Measurements from ENCODE around the gene EZR.
"Not testable (repeated sequence)": the region's sequence is repeated elsewhere in the genome, so short reads cannot be mapped to it uniquely, and the experiment has no call there.

EZR gene

GRCh38 chr6:158799051-158799792 lies 19.9 kb downstream of the EZR start:
- Mint-ChIP-seq H3K9me3 (no peaks in the 10 kb centered on the region), H3K36me3 (ENCODE audit: low read depth) (peaks cover 69% of the 10 kb centered on the region), H3K4me1 (ENCODE audit: low read depth) (peaks cover 97% of the 10 kb centered on the region), H3K27me3 (no peaks in the 10 kb centered on the region), H3K27ac (peak overlapping the region; percentile 78), H3K4me3 (peak overlapping the region; percentile 24)

GRCh38 chr6:158798311-158798710 lies 20.9 kb downstream of the EZR start:
- H3K27ac Mint-ChIP-seq, result peak overlapping the region; percentile 91
- peaks cover 97% of the 10 kb centered on the region for H3K4me1 Mint-ChIP-seq (ENCODE audit: low read depth)

GRCh38 chr6:158797331-158798310 lies 21.5 kb downstream of the EZR start:
- no peaks in the 10 kb centered on the region for H3K27me3 Mint-ChIP-seq
- H3K27ac Mint-ChIP-seq, result peak overlapping the region; percentile 91
- peaks cover 68% of the 10 kb centered on the region for H3K36me3 Mint-ChIP-seq (ENCODE audit: low read depth)
- peaks cover 95% of the 10 kb centered on the region for H3K4me1 Mint-ChIP-seq (ENCODE audit: low read depth)
- H3K9me3 Mint-ChIP-seq, result no peaks in the 10 kb centered on the region
- peak overlapping the region; percentile 66 for H3K4me3 Mint-ChIP-seq

More at GRCh38 chr6:158798311-158798710, 20.9 kb downstream of the EZR start:
- Mint-ChIP-seq H3K9me3 (no peaks in the 10 kb centered on the region), H3K4me3 (peak overlapping the region; percentile 66), H3K27me3 (no peaks in the 10 kb centered on the region), H3K36me3 (ENCODE audit: low read depth) (peaks cover 69% of the 10 kb centered on the region)

- peaks cover 95% of the 10 kb centered on the region for H3K4me1 Mint-ChIP-seq (ENCODE audit: low read depth)
- H3K27me3 Mint-ChIP-seq, result no peaks in the 10 kb centered on the region
- H3K27ac Mint-ChIP-seq, result peak overlapping the region; percentile 66
- peak overlapping the region; percentile 36 for H3K4me3 Mint-ChIP-seq
- H3K36me3 Mint-ChIP-seq (ENCODE audit: low read depth), result peaks cover 58% of the 10 kb centered on the region
- H3K9me3 Mint-ChIP-seq, result no peaks in the 10 kb centered on the region
Measured at GRCh38 chr6:158796353-158796752, 22.8 kb downstream of the EZR start.

DNA sequence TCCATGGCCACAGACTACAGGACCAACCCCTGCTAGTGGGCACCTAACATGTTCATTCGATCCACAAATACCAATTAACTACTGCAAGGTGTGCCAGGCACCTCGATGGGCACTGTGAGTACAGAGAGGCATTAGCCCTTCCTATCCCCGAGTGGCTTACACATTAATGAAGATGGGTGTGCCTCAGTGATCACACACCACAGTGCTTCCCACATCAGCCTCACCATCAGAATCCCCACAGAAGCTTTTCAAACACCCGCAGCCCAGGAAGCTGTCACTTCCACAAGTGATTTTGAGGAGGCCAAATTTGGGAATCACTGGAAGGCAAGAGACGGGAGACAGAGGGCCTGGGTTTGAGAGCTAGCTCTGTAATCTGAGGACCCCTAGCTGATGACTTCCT lies 23.7 kb downstream of the EZR start:
- peak overlapping the region; percentile 83 for H3K27ac Mint-ChIP-seq
- peaks cover 64% of the 10 kb centered on the region for H3K36me3 Mint-ChIP-seq (ENCODE audit: low read depth)
- no peak overlapping the region for H3K4me3 Mint-ChIP-seq

GRCh38 chr6:158793432-158793831 lies 25.7 kb downstream of the EZR start:
- no peak overlapping the region for H3K4me3 Mint-ChIP-seq
- no peaks in the 10 kb centered on the region for H3K27me3 Mint-ChIP-seq
- H3K9me3 Mint-ChIP-seq, result no peaks in the 10 kb centered on the region
- peaks cover 68% of the 10 kb centered on the region for H3K36me3 Mint-ChIP-seq (ENCODE audit: low read depth)
- peak overlapping the region; percentile 77 for H3K27ac Mint-ChIP-seq
- H3K4me1 Mint-ChIP-seq (ENCODE audit: low read depth), result peaks cover 94% of the 10 kb centered on the region

More for the DNA sequence above, 23.7 kb downstream of the EZR start:
- H3K4me1 Mint-ChIP-seq (ENCODE audit: low read depth), result peaks cover 95% of the 10 kb centered on the region
- no peaks in the 10 kb centered on the region for H3K9me3 Mint-ChIP-seq
- H3K27me3 Mint-ChIP-seq, result no peaks in the 10 kb centered on the region

GRCh38 chr6:158792505-158792904 lies 26.7 kb downstream of the EZR start:
- Mint-ChIP-seq H3K4me1 (ENCODE audit: low read depth) (peaks cover 85% of the 10 kb centered on the region), H3K36me3 (ENCODE audit: low read depth) (peaks cover 75% of the 10 kb centered on the region), H3K27ac (peak overlapping the region; percentile 43)
- H3K4me3 Mint-ChIP-seq, H3K27me3 Mint-ChIP-seq, H3K9me3 Mint-ChIP-seq: not testable (repeated sequence)

DNA sequence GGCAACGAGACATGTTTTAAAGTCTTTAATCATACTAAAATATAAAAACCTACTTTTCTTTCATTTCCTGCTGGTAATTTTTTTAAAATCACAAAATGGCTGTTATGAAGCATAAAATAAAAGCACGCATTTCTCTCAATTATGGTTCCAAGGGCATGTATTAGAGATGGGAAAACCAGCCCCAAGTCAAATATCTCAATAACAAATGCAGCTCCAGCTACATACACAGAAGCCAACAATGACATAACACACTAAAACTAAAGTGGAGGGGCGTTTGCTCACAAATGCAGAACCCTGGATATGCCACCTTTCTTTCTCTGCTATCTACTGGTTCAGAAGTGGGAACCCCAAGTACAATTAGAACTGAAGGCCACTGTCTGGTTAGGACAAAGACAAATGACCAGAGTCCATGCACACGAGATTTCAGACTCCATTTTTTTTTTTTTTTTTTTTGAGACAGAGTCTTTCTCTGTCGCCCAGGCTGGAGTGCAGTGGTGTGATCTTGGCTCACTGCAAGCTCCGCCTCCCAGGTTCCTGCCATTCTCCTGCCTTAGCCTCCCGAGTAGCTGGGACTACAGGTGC lies 27.8 kb downstream of the EZR start:
- Mint-ChIP-seq H3K27ac (no peak overlapping the region), H3K4me3 (no peak overlapping the region), H3K27me3 (no peaks in the 10 kb centered on the region), H3K36me3 (ENCODE audit: low read depth) (peaks cover 75% of the 10 kb centered on the region), H3K9me3 (no peaks in the 10 kb centered on the region), H3K4me1 (ENCODE audit: low read depth) (peaks cover 76% of the 10 kb centered on the region)

DNA sequence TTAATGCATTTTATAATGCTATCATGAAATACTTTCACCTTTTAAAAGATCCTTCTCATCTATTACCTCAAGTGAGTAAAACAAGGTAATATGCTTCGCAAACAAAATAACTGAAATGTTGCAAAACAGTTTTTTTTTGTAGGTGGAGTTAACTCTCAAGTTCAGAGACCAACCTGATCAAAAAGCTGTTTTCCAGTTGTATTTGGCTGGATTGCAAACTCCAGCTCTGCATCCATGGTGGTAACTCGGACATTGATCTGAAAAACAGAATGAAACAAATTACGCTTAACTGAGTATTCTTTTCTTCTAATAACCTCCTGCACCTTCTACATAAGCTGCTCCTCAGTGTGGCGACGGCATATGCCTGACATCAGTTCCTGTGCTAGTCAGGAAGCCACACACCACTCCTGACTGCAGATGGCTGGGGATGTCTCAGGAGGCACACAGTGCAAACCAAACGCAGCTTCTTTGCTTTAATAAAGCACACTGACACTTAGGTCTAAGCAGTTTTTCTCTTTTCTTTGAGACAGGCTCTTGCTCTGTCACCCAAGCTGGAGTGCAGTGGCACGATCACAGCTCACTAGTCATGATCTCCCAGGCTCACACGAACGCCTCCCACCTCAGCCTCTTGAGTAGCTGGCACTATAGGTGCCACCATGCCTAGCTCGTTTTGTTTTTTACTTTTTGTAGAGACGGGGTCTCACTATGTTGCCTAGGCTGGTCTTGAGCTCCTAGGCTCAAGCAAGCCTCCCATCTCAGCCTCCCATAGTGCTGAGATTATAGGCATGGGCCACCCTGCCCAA lies 29.9 kb downstream of the EZR start:
- Mint-ChIP-seq H3K36me3 (ENCODE audit: low read depth) (peaks cover 73% of the 10 kb centered on the region), H3K27me3 (no peaks in the 10 kb centered on the region), H3K4me1 (ENCODE audit: low read depth) (peaks cover 58% of the 10 kb centered on the region), H3K27ac (peak overlapping the region; percentile 72), H3K9me3 (no peaks in the 10 kb centered on the region), H3K4me3 (peak overlapping the region; percentile 24)

- no peak overlapping the region for H3K4me3 Mint-ChIP-seq
- H3K36me3 Mint-ChIP-seq (ENCODE audit: low read depth), result peaks cover 83% of the 10 kb centered on the region
- H3K27ac Mint-ChIP-seq, result no peak overlapping the region
- H3K4me1 Mint-ChIP-seq (ENCODE audit: low read depth), result peaks cover 41% of the 10 kb centered on the region
- no peaks in the 10 kb centered on the region for H3K9me3 Mint-ChIP-seq
- H3K27me3 Mint-ChIP-seq, result no peaks in the 10 kb centered on the region
Measured at GRCh38 chr6:158787395-158787794, 31.8 kb downstream of the EZR start.

DNA sequence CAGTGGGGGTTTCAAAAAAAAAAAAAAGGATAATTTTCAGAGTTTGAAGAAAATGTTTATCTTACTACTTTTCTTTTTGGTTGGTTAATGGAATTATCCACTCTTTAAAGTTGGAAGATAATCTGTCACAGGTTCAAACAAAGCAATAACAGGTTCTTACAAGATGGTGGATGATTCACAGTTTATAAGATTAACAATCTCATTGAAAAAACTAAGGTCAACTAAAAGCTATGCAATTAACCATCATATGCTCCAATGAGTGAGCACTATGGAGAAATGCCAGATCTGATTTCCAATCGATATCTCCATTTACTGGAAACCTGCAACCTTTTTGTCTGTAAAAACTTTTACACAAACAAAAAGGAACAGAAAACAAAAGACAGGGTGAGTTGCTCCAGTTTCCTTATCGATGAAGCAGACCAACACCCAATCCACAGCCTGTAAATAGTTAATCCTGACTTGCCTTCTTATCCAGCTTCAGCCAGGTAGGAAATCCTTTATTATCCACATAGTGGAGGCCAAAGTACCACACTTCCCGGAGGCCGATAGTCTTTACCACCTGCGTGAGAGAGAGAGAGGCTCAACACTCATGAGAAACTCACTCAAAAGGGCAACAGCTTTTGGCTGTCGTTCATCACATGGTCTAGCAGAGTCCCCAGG lies 32.4 kb downstream of the EZR start:
- H3K36me3 Mint-ChIP-seq (ENCODE audit: low read depth), result peaks cover 90% of the 10 kb centered on the region
- H3K4me1 Mint-ChIP-seq (ENCODE audit: low read depth), result peaks cover 35% of the 10 kb centered on the region
- H3K27me3 Mint-ChIP-seq, result no peaks in the 10 kb centered on the region
- no peaks in the 10 kb centered on the region for H3K9me3 Mint-ChIP-seq
- H3K27ac Mint-ChIP-seq, result no peak overlapping the region
- no peak overlapping the region for H3K4me3 Mint-ChIP-seq

- Mint-ChIP-seq H3K4me3 (no peak overlapping the region), H3K27me3 (no peaks in the 10 kb centered on the region), H3K36me3 (ENCODE audit: low read depth) (peaks cover 93% of the 10 kb centered on the region), H3K9me3 (no peaks in the 10 kb centered on the region), H3K27ac (no peak overlapping the region), H3K4me1 (ENCODE audit: low read depth) (peaks cover 17% of the 10 kb centered on the region)
Measured at GRCh38 chr6:158785036-158785435, 34.1 kb downstream of the EZR start.

DNA sequence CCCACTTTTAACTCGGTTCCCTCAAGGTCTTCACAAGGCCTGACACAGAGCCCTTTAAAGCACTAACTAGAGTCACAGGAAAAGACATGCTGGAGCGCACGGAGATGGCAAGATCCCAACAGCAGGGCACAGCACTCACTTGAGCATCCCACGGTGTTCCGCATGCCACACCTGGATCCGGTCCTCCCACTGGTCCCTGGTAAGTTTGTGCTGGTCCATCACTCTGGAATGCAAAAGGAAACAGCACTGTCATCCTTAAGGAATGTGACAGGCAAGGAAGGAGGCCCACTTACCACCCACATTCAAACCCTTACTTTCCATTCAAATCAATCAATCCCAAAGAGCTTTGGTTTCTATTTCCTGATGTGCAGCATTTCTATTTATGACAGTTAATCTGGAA lies 34.7 kb downstream of the EZR start:
- Mint-ChIP-seq H3K27me3 (no peaks in the 10 kb centered on the region), H3K4me3 (no peak overlapping the region), H3K36me3 (ENCODE audit: low read depth) (peaks cover 90% of the 10 kb centered on the region), H3K4me1 (ENCODE audit: low read depth) (peaks cover 12% of the 10 kb centered on the region), H3K9me3 (no peaks in the 10 kb centered on the region), H3K27ac (no peak overlapping the region)

- no peak overlapping the region for H3K27ac Mint-ChIP-seq
- no peaks in the 10 kb centered on the region for H3K27me3 Mint-ChIP-seq
- H3K4me1 Mint-ChIP-seq (ENCODE audit: low read depth), result peaks cover 11% of the 10 kb centered on the region
- H3K4me3 Mint-ChIP-seq, result no peak overlapping the region
- H3K36me3 Mint-ChIP-seq (ENCODE audit: low read depth), result peaks cover 89% of the 10 kb centered on the region
- H3K9me3 Mint-ChIP-seq, result no peaks in the 10 kb centered on the region
Measured at GRCh38 chr6:158783851-158784250, 35.3 kb downstream of the EZR start.

Measured in stimulated activated naive CD8-positive, alpha-beta T cell treated with anti-CD3 and anti-CD28 coated beads, Interleukin-15, Interleukin-2, amounts not matched to agents 100 ng/mL and 50 ng/mL, for 24 hours (primary cell).